ENCODE results near the gene RIMKLB. TPM values are rescaled to one million over a fixed set of nuclear protein-coding genes. Genes with fewer than 3 reads are reported as not detected.

RIMKLB gene
- total and polyA plus RNA-seq, 2 of the 8 experiments (the other 6 are each of a cell fraction or from before 2014, with no cell fraction given), result 37.8 to 78.2 TPM

DNA sequence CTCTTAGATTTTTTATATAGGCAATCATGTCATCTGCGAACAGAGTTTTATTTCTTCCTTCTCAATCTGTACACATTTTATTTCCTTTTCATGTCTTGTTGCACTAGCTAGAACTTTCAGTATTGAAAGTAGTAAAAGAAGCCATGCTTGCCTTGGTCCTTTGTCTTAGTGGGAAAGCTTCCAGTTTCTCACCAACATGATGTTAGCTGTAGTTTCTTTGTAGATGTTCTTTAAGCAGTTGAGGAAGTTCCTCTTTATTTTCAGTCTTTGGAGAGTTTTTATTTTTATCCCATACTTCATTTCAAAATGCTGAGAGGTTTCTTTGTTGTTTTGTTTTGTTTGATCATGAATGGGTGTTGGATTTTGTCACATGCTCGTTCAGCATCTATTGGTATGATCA is 12.7 kb upstream of the RIMKLB start (continued):
- TF ChIP-seq, protein P1, sequence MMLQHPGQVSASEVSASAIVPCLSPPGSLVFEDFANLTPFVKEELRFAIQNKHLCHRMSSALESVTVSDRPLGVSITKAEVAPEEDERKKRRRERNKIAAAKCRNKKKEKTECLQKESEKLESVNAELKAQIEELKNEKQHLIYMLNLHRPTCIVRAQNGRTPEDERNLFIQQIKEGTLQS (IDR thresholded peaks at IDR 0.05; ENCODE audit: insufficient read depth, low read depth, low read length), result no peak
- no peak for TF ChIP-seq TBP (IDR thresholded peaks at IDR 0.05; ENCODE audit: low read depth, low read length)
- no peak for TF ChIP-seq JUN (IDR thresholded peaks at IDR 0.05; ENCODE audit: low read depth, low read length)
- TF ChIP-seq SAP30 (IDR thresholded peaks at IDR 0.05; ENCODE audit: insufficient read depth, insufficient replicate concordance, low read length), result no peak
- TF ChIP-seq, protein P2, sequence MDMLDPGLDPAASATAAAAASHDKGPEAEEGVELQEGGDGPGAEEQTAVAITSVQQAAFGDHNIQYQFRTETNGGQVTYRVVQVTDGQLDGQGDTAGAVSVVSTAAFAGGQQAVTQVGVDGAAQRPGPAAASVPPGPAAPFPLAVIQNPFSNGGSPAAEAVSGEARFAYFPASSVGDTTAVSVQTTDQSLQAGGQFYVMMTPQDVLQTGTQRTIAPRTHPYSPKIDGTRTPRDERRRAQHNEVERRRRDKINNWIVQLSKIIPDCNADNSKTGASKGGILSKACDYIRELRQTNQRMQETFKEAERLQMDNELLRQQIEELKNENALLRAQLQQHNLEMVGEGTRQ (IDR thresholded peaks at IDR 0.05; ENCODE audit: low read length), result no peak

All from H1 (cell line).